Effector CD8-positive, alpha-beta T cell (primary cell): ENCODE results near the gene AQP1.

ENCODE experiments used
- DNase-seq: peaks from one replicate; lab custom pipeline; 2025; lab: John Stamatoyannopoulos, UW

The AQP1 gene

DNA sequence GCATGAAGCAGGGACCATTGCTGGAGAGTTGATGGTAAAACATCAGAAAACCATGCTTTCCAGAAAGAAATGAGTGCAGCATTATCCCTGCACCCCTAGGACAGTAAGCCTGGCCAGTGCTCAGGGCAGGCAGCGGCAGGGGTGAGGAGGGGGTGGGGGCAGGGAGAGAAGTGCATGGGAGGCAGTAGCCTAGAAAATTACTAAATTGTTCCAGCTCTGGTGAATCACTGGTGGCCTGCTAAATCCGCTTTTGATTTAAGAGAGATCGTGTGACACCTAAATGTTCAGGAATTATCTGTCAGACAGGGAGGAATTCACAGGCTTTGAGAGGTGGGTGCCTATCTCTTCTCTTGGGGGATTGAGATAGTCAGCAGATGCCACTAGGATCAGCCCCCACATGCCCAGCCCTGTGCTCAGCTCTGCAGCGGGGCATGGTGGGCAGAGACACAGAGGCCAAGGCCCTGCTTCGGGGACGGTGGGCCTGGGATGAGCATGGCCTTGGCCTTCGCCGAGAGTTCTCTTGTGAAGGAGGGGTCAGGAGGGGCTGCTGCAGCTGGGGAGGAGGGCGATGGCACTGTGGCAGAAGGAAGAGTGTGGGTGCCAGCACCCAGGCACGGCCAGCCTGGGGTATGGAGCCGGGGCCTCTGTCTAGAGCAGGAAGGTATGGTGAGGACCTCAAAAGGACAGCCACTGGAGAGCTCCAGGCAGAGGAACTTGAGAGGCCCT is 5.0 kb upstream of the AQP1 start:
- no peak for DNase-seq

- DNase-seq = no peak
Measured at GRCh38 chr7:30907527-30908267, 4.0 kb upstream of the AQP1 start.

DNA sequence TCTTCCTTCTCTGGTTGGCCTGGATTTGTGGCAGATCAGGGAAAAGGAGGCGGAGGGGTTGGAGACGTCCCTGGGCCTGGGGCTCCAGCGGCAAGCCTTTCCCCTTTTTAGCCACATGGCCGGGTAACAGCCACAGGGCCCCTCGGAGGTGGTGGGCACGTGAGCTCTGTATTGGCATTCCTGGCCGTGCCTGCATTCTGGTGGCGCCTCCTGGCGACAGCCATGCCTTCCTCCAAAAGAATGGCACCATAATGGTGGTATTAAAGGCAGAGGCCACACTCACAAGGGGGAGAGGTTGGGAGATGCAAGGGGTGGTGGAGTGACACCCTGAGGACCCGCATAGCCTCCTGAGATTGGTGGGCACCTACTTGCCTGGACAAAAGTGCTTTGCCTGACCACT is 3.0 kb upstream of the AQP1 start:
- DNase-seq = no peak

DNA sequence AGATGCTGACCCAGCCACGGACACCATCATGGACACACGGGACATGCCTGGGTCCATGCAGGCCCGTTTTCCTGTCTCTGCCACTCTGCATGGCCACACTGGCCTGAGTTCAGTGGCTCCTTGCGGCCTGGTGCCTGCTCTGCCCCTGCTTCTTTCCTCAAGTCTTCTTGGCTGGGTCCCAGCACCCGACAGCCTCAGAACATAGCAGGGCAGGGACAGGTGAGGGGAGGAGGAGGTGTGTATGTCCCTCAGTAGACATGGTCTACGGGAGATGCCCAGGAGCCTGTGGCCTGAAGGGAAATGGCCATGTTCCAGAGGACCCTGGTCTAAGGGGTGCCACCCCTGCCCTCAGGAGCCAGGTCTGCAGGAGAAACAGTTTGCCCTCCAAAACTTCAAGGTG is 2.2 kb upstream of the AQP1 start:
- no peak for DNase-seq

- DNase-seq = no peak
Measured at GRCh38 chr7:30910411-30911073, 1.1 kb upstream of the AQP1 start.

GRCh38 chr7:30911133-30911532 is 520 bp upstream of the AQP1 start:
- DNase-seq = no peak

DNA sequence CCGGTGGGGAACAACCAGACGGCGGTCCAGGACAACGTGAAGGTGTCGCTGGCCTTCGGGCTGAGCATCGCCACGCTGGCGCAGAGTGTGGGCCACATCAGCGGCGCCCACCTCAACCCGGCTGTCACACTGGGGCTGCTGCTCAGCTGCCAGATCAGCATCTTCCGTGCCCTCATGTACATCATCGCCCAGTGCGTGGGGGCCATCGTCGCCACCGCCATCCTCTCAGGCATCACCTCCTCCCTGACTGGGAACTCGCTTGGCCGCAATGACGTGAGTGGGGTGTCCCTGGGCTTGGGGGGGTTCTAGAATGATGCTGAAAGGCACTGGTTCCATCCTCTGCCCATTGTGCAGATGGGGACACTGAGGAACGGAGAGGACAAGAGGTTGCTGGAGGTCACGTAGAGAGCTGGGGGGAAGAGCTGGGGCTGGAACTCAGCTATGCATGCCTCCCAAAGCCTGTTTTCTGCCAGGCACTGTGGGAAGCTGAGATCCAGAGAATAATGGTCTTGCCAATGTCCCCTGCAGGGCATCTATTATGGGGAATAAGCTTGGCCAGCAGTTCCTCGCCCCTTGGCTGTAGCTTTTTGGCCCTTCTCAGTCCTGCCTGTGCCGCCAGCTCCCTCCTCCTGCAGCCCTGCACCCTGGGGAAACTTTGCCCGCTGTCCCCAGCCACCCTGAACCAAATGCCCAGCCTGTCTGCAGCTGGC is 523 bp downstream of the AQP1 start:
- no peak for DNase-seq

- no peak for DNase-seq
Measured at GRCh38 chr7:30912731-30912985, 1.0 kb downstream of the AQP1 start.

DNA sequence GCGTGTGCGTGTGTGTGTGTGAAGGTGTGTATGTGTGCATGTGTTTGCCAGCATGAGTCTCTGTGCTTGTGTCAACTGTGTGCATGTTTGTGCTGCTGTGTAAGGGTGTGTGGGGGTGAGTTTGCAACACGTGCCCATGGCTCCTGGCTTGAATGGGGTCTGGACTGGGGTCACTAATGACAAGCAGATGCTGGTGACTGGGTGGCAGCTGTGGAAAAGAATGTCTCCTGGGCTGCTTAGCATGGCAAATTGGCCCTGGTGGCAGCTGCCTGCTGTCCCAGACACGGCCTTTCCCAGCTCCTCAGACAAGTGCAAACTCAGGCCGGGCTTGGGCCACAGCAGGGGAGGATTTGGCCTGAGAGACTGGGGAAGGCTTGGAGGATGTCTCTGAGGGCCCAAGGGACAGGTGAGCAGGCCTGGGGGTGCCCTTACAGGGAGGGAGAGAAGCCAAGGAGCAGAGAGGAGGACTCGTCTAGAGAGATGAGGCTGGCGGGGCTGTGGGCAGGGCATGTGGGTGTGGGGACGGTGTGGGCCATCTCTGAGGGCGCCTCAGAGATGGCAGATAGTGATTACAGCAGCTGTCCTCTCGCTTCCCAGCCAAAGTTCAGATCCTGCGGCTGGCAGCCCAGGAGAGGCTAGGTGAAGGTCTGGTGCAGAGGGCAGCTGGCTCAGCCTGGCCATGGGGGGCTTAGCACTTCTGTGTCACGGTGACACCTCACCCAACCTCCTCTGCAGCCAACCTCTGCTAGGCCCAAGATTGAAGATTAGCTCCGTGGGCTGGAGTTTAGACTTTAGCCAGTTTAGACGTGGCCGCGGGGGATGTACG is 1.5 kb downstream of the AQP1 start:
- DNase-seq = no peak

DNA sequence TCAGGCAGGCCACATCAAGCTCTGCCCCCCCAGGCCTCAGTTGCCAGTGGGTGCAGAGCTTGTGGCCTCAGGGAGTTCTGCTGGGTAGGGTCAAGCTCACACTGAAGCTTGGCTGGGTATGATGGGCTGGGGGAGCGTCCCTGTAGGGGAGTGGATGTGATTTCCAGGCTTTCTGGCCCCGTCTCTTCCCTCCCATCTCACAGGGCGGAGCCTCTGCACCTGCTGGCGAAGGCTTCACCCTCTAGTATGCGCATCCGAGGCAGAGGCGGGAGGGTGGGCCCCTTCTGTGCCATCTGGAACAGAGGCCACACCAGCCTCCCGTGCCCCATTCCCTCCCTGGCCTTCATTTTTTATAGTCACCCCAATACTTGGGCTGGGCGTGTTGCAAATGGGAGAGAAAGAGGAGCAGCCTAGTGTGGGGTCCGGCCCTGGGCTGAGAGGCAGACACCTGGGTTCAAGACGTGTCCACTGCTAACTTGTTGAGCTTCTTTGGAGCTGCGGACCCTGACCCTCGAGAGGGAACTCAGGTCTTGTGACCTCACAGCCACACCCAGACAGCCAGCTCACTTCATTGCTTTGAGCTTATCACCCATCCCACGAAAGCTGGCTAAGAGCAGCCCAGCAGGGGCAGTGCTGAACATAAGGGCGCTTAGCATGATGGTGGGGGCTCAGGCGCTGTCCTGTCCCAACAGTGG is 2.3 kb downstream of the AQP1 start:
- DNase-seq = no peak

GRCh38 chr7:30914596-30914995 is 2.9 kb downstream of the AQP1 start:
- DNase-seq = no peak

- DNase-seq = no peak
Measured at GRCh38 chr7:30915005-30915601, 3.5 kb downstream of the AQP1 start.

DNA sequence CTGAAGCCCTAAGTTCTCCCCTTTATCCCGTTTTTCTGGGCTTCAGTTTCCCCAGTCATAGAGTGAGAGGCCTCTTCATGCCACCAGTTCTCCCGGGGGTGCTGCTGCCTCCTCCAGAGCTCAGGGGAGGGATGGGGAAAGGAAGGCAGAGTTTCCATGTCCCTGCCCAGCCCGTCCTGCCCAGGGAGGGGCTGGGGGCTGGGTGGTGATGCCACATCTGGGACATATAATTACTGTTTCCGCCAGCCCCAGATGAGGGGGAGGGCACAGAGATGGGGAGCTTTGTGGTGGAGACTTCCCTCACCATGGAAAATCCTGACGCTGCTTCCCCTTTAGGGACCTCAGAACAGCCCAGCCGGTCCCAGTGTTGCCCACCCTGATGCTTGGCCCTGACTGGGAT is 4.1 kb downstream of the AQP1 start:
- DNase-seq = no peak

- no peak for DNase-seq
Measured at GRCh38 chr7:30916255-30916654, 4.6 kb downstream of the AQP1 start.

GRCh38 chr7:30916767-30917166 is 5.1 kb downstream of the AQP1 start:
- DNase-seq = no peak

- no peak for DNase-seq
Measured at GRCh38 chr7:30917216-30917893, 5.7 kb downstream of the AQP1 start.

DNA sequence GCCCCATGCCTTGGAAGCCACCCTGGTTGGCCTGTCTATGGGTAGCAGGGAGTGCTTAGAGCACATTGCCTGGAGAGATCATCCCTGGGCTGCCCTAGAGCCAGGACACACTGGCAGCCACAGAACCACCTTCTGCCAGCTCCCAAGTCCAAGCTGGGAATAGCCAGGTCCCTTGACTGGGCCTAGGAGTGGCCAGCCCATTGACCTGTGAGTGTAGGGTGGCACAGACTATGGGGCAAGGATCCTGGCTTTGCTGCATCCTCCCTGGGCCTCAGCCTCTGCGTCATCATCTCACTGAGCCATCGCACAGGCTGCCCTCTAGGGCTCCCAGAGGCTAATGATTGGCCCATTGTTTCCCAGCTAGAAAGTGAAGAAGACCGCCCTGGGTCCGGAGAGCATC is 7.0 kb downstream of the AQP1 start:
- no peak for DNase-seq

- no peak for DNase-seq
Measured at GRCh38 chr7:30920021-30920583, 8.4 kb downstream of the AQP1 start.

DNA sequence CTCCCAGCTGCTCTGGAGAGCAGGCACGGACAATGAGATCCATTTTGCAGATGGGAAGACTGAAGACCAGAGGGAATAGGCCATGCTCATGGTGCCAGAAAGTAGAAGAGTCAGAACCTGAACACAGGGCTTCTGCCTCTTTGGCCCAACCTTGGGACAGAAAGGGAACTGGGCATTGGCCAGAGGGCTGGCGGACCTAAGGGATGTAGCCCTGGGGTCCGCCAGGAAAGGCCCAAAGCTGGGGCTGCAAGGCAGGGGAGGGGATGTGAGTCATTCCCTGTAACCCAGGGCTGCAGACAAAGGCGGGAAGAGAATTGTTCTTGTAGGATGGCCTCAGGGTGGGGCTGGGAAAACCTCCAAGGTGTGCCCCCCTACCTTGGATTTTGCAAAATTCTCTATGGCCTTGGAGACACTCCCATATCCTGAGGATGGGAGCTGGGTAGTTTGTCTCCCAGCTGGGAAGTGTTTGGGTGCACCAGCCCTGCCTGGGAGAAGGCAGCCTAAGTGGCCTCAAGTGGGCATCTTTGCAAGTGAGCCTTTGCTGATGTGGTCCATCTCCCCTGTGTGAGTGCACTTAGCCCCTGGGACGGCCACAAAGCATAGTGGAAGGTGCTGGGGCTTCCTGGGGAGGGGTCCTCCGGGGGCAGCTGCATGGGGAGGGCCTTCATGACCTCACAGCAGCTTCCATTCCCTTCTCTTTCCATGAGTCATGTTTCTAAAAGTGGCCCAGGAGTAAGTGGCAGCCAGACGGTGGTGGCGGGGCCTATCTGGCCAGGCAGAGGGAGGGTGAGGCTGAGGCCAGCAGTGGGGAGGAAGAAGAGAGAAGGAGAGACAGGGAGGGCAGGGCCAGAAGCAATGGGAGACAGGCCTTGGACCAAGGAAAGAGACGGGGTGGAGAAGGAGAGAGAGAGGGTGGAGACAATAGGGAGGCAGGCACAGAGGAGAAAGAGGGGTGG is 9.2 kb downstream of the AQP1 start:
- DNase-seq = no peak
